NCI-H526 (cell line): ENCODE measurements around the gene GIMAP7.
"Not testable (repeated sequence)": the region's sequence is repeated elsewhere in the genome, so short reads cannot be mapped to it uniquely, and the experiment has no call there.

ENCODE experiments used
- DNase-seq, 2 experiments: peaks; one replicate each; lab custom pipeline; 2025; lab: John Stamatoyannopoulos, UW

The GIMAP7 gene

GRCh38 chr7:150513758-150514157 is 914 bp upstream of the GIMAP7 start:
- no peak for DNase-seq

DNA sequence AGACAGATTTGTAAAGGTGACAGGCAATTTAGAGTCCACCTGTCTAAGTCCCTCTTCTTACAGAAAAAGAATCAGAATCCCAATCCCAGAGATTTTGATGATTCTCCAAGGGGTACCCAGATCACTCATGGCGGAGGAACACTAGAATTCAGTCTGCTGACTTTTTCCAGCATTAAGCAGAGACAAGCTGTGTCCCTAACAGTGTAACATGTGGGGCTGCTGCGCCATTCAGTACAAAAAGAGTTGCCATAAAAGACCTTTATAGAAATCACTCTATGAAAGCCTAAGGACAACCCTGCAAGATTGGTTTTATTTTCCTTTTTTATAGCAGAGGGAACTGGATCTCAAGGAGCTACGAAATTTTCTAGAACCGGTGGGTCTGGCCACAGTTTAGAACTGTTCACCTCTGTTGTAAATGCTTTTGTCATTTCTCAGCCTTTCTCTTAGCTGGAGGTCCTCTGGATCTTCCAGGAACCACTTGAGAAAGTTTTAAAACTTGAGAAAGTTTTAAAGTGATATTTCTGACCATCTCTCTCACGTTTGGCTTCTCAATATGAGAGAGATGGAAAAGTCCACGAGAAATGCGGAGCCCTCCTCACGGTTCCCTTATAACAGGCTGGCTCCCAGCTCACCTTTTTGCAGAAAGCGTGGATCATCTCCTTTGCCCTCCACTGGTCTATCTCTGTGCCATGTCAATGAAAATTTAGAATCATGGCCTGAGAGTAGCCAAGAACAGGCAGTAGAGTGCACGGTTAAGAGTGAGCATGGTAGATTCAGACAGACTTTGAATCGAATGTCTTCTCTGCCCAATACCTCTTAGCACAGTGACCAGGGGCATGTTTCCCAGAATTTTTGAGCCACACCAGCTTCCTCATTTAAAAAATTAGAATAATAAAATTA is 826 bp downstream of the GIMAP7 start:
- no peak for DNase-seq

GRCh38 chr7:150516956-150517745 is 2.5 kb downstream of the GIMAP7 start:
- no peak for DNase-seq

DNA sequence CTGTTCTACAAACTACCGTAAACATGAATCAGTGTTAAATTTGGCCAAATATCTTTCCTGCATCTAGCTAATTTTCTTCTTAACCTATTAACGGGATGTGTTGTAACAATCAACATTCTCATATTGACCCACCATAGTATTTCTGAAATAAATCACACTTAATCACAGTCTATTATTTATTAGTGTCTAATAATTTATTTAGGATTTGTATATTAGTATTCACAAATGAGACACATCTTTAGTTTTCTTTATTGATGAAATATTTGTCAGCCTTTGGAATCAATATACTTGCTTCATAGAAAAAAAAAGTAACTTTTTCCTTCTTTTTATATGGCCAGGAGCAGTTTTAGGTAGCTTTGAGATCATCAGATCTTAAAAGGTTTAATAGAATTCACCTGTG is 4.6 kb downstream of the GIMAP7 start:
- DNase-seq = no peak

DNA sequence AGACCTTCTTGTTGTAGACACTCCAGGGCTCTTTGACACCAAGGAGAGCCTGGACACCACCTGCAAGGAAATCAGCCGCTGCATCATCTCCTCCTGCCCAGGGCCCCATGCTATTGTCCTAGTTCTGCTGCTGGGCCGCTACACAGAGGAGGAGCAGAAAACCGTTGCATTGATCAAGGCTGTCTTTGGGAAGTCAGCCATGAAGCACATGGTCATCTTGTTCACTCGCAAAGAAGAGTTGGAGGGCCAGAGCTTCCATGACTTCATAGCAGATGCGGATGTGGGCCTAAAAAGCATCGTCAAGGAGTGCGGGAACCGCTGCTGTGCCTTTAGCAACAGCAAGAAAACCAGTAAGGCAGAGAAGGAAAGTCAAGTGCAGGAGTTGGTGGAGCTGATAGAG is 5.5 kb downstream of the GIMAP7 start:
- no peak for DNase-seq

- not testable (repeated sequence) for DNase-seq
Measured at GRCh38 chr7:150522931-150523330, 8.3 kb downstream of the GIMAP7 start.

DNA sequence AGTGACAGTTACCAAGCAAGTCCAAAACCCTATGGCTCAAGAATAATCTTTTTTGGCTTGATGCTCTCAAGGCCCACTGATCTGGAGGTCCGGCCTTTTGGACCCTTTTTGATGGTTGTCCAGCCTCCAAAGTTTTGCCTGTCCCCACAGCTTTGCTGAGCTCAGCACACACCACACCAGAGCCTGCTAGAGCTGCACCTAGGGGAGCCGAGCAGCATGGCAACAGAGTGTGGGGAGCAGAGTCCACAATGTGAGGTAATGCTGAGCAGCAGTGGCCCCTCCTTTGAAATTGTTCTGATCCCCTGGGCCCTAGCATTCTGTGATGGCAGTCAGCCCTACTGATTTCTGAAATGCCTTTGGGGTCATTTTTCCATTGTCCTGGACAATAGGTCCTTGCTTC is 9.3 kb downstream of the GIMAP7 start:
- no peak for DNase-seq

DNA sequence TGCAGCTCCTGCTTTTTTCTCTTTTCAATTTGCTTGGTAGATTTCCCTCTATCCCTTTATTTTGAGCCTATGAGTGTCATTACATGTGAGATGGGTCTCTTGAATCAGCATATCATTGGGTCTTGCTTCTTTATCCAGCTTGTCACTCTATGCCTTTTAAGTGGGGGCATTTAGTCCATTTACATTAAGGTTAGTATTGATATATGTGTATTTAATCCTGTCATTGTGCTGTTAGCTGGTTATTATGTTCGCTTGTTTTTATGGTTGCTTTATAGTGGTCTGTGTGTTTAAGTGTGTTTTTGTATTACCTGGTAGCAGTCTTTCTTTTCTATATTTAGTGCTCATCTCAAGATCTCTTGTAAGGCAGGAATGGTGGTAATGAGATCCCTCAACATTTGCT is 17.0 kb downstream of the GIMAP7 start:
- DNase-seq = no peak

GRCh38 chr7:150538259-150538658 is 23.6 kb downstream of the GIMAP7 start:
- no peak for DNase-seq

GRCh38 chr7:150553163-150553562 is 38.5 kb downstream of the GIMAP7 start:
- DNase-seq = no peak

DNA sequence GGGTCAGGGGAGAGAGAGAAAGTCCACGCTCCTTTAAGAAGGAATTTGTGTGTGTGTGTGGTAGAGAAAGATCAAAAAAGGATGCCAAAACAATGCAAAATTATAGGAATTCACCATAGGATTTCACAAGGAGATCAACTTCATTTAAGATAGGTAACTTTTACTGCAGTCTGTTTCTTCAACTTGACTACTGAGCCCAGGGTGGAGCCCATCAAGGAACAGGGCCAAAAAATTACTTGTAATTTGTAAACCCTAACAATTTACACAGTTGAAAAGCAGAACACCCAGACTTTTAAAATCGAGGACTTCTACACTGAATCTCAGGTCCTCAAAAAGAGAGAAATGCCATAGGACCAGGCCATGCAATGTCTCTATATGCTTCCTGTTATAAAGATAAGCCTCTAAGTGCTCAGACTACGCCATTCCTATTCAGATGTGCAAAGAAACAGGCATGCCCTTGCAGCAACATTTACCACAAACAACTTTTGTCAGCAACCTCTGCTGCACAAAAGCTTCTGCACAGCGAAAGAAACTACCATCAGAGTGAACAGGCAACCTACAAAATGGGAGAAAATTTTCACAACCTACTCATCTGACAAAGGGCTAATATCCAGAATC is 42.0 kb downstream of the GIMAP7 start:
- DNase-seq = no peak

GRCh38 chr7:150560486-150560885 is 45.8 kb downstream of the GIMAP7 start:
- DNase-seq = no peak

DNA sequence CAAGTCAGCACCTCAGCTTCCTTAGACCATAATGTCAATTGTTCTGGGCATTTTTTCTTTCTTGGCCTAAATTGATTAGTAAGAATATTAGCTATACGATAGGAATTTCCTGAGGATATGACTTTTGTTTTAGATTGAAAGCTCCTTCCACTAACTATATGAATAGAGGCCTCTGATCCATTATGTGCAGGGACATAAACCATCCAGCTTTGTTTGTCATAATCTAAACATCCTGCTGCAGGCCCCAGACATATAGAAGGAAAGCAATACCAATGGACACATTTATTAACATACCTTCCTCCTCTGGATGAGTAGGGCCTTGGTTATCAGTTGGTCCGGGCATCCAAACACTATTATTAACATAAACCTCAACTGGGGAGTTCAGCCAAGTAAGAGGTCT is 48.2 kb downstream of the GIMAP7 start:
- DNase-seq = no peak

DNA sequence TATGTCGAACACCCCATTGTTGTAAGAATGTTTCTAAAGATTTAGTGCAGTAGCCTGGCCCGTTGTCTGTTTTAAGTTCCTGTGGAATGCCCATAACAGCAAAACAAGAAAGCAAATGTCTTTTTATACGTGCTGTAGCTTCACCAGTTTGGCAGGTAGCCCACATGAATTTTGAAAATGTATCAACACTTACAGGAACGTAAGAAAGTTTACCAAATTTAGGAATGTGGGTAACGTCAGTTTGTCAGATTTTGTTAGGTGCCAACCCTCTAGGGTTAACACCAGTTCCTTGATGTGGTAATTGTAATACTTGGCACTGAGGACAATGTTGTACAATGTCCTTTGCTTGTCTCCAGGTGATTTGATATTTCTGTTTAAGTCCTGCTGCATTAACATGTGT is 49.3 kb downstream of the GIMAP7 start:
- DNase-seq = no peak

GRCh38 chr7:150564566-150564965 is 49.9 kb downstream of the GIMAP7 start:
- DNase-seq = no peak

DNA sequence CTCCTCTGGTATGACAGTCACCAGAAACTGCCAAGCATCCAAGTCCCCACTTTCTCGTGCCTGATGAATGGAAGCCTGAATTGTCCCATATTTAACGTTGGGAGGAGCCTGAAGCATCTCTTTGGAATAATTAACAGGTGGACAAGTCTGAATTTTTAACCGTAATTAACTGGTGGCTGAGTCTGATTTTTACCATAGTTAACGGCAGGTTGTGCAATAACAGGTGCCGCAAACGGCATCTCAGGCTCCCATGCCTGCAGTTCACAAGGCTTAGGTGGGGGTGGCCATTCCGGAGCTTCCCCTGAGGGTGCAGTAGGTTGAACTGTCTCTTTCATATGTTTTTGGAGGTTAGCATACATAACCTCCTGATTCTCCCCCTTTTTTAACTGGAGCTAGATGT is 50.6 kb downstream of the GIMAP7 start:
- DNase-seq = no peak

DNA sequence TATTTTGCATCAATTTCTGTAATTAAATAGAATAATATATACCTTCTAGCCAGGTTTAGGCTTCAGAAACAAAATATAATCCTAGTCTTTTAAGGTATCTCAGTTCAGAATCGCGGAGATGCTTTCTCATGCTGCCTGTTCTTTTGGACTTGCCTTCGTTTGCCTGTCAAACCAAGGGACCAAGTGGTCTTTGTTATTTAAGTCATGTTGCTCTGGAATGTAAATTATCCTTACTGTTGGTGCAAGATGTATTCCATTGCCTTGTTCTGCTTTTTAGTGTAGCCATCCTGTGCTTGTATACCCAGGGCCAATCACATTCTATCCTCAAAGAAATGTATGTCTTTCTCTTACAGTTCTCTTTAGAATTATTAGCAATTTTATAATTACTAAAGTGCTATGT is 51.5 kb downstream of the GIMAP7 start:
- no peak for DNase-seq

DNA sequence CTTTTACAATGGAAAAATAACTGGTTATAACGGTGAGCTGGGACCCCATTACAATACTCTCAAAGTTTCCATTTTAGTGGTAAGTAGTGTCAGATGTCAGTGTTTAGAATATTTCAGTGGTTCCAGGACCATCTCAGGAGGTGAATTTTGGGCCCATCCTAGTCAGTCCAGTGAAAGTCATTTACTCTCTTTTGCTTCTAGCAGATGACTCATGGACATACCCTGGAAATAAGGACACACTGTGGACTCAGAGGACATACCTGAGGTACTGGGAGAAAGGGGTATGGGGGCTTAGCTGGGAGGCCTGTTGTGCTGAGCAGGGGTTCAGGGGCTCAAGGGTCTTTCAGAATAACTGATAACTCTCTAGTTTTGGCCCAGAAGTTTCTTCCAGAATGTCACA is 51.9 kb downstream of the GIMAP7 start:
- DNase-seq = no peak

DNA sequence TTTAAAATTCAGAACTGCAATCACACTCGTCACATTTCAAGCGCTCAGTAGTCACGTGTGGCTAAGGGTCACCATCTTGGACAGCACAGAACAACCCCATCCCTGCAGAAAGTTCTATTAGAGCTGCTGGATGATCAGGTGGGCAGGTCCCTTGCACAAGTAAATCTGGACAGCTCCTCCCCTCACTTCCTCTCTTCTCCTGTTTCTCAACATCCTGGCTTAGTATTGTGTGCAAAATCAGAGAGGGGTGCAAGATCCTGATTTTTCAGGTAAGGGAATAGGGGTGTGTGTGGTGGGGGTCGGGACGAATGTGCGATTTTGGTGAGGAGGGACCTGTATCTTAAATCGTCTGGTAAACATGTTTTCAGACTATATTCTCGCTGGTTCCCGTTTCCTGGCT is 52.5 kb downstream of the GIMAP7 start, which contains the start of gene GIMAP4:
Gene GIMAP4 (plus strand): TSS at position 222 of the 400 bp plus-strand sequence. CDS start 2,512 bp downstream, outside the sequence.
- DNase-seq = no peak

GRCh38 chr7:150567871-150568301 is 53.2 kb downstream of the GIMAP7 start:
- no peak for DNase-seq

- no peak for DNase-seq
Measured at GRCh38 chr7:150568714-150569113, 54.0 kb downstream of the GIMAP7 start.

- DNase-seq = no peak
Measured at GRCh38 chr7:150569245-150569955, 54.7 kb downstream of the GIMAP7 start.
